GM19397 (cell line): Measurements from ENCODE around the gene PIK3R1.
A peak's percentile ranks its signal among the peaks of the same experiment; 100 is the strongest.

Experiments
- ATAC-seq: cut with Tn5 transposase; IDR thresholded peaks from one replicate; pipeline ENCODE4 v1.9.1; 2021; ENCODE audit warnings: mild to moderate bottlenecking, moderate library complexity; ENCODE audit not compliant: unreplicated experiment

PIK3R1 gene

DNA sequence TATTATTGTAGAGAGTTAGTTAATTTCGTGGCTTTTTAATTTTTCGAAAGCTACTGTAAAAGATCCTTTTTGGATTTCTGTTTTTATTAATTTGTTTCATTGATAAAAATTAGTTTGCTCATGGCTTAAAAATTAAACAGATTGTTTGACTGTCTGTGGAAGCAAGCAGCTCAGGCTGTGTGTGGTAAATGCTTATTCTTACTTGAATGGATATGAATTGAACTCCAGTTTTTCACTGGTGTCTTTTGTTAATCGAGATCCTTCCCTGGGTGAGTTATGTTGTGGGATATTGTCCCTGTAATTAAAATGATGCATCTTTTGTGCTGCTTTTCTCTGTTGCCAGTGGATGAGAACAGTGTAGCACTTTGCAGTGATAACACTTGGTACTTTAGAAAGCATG is 75.3 kb downstream of the PIK3R1 start:
- ATAC-seq, result no peak

DNA sequence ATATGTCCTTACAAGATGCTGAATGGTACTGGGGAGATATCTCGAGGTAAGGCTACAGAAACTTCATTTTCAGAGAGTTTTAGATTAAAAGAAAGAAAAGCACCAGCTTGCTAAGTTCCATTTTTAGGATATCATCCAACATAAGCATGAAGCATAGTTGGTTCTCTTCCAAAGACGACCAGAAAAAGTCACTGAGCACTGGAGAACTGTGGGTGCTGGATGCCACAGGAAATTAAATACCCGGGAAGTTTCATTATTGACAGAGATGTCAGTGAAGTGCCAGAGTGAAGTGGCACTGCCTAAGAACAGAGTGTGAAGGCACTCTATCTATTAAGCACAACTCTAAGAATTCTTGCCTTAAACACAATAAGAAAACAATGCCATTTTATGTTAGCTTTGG is 76.8 kb downstream of the PIK3R1 start:
- no peak for ATAC-seq

DNA sequence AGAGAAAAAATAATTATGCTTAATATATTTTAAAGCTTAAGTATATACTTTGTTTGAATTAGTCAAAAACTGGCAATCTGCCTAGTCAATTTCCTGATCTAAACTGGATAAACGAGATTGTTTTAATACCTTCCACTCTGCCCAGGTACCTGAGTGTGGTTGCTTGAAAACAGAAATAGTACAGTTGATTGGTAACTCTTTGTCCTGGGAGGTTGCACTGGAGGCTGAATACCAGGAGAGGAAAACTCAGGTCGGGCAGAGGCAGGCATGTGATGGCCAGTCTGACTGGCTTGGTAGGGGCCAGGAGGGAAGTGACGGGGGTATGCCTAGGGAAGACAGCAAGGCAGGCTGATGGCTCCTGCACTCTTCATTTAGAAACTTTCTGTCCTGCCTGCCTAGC is 80.2 kb downstream of the PIK3R1 start:
- ATAC-seq, result no peak

DNA sequence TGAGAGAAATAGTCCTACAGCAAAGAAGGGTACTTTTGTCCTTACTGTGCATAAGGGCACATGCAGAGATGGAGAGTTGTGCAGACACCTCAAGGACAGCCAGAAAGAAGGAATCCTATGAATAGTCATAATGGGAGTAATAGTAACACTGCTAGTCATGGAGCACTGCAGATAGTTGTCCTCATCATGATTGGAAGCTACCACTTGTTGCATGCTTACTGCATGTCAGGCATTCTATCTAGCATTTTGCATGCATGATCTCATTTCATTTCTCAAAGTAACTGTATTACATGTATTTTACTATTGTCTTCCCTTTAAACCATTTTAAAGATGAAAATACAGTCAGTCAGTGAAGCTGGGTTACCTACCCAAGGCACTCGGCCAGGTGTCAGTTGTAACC is 81.3 kb downstream of the PIK3R1 start:
- ATAC-seq, result no peak

DNA sequence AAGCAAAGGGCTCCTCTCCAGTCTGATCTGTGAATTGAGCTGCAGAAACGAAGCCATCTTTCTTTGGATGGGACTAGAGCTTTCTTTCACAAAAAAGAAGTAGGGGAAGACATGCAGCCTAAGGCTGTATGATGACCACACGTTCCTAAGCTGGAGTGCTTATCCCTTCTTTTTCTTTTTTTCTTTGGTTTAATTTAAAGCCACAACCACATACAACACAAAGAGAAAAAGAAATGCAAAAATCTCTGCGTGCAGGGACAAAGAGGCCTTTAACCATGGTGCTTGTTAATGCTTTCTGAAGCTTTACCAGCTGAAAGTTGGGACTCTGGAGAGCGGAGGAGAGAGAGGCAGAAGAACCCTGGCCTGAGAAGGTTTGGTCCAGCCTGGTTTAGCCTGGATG is 82.1 kb downstream of the PIK3R1 start:
- no peak for ATAC-seq

DNA sequence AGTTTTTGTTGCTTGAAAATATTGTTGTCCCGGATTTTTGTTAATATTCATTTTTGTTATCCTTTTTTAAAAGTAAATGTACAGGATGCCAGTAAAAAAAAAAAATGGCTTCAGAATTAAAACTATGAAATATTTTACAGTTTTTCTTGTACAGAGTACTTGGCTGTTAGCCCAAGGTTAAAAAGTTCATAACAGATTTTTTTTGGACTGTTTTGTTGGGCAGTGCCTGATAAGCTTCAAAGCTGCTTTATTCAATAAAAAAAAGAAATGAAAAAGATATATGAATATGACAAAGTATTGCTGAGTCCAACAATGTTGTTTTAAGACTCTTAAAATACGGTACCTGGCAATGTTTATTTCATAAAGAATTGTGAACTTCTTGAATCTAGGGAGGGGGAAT is 82.9 kb downstream of the PIK3R1 start:
- ATAC-seq, result no peak

DNA sequence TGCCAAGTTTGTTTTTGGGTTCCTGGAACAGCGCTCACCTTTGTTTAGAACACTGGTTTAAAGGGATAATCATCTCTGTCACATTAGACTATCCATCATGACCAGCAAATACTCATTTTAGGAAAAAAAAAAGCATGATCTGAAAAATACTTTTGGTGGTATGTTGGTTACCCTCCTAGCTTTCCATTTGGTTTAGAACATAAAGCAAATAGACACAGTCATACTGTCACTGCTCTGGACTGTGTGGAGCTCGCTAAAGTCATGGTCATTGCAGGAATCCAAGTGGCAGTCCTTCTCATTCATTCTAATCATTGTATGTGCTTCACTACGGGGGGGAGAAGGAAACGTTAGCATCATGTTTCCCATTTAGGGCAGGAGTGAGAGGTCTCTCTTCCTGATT is 83.5 kb downstream of the PIK3R1 start:
- no peak for ATAC-seq

DNA sequence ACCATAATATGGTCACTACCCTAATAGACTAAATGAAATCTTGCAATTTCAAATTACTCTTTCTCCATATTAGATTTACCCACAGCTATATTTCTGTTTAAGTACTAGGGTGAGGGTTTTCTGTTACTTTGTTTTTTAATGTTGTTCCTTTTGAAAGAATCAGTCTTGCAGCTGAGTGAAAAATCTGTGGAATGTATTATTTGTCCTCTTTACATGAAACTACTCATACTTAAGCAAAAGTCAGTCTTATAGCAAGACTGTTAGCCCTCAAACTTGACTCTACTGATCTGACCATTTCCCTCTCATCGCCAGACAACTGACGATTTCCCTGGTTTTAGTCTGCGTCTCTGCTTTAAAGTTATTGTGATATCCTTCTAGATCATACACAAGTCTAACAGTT is 84.0 kb downstream of the PIK3R1 start:
- no peak for ATAC-seq

DNA sequence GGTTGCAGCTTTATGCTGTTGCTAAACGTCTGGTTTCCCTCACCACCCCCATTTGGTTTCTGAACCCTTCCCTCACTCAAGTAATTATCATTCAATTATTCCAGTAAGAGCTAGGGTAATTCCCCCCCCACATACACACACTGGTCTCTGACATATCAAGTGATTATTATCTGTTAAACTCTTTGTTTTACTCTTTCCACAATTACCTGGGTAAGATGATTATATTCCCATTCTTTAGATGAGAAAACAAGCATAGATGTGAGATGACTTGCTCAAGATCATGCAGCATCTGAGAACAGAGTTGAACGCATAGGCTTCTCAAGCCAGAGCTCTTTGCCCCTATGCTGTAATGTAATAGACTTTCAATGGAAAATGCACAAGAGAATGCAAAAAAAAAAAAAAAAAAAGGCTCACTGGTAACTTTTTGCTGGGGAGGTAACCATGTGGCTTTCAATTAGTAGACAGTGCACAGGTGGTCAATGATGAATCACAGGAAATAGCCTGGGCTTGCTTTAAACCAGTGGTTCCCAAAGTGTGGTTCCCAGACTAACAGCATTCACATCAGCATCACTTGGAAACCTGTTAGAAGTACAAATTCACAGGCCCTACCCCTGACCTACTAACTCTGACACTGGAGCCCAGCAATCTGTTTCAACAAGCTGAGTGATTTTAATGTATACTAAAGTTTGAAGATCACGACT is 87.6 kb downstream of the PIK3R1 start:
- ATAC-seq, result peak; percentile 48

DNA sequence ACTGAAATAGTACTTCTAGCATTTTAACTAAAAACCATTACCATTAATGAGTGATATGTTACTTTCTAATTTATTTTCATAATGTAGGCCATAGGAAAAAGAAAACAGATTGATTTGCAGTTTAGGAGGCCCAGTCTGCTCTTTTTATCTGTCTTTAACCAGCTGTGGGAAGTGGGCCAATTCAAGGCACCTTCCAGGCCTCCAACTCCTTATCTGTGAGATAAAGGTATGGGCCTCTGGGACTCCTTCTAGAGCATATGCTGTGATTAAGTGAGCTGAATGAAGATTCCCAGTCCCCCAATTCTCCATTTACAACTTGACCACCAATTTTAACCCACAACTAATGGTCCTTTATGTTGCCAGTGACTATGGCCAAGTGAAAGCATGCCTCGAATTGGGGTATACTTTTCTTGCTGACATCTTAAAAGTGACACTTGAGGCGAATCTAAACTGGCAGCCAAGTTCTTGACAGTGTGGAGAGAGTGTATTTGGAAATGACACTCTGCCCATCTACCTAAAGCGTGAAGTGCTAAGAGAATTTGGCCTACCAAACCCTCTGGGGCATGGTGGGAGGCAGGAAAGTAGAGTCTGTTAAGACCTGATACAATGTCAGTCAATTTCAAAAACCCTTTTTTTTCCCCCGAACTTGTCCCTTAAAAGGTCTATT is 88.3 kb downstream of the PIK3R1 start:
- ATAC-seq, result peak; percentile 17

DNA sequence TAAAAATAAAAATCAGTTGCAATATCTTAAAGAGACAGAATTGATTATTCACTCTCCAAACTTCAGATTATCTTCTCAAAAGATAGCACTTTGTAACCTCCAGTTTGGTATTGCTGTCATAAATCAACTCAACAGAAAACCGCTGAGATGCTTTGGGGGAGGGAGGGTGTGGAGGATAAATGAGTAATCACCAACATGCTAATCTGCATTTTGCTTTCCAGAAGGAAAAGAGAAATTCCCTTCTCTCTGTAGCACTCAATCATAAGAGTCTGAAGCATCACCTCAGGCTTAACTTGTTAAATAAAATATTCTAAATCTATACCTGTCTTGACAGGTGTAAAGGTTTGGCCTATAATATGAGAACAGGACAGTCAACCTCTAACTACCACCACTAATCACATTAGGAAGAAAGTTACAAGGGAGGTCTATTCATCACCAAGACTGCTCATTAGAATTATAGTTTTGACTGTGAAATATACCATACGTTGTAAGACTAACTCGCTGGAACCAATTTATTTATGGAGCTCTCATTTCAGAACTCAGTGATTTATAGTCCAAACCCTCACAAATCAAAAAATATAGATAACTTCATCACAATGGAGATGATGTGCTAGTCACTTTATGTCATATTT is 89.0 kb downstream of the PIK3R1 start:
- no peak for ATAC-seq

DNA sequence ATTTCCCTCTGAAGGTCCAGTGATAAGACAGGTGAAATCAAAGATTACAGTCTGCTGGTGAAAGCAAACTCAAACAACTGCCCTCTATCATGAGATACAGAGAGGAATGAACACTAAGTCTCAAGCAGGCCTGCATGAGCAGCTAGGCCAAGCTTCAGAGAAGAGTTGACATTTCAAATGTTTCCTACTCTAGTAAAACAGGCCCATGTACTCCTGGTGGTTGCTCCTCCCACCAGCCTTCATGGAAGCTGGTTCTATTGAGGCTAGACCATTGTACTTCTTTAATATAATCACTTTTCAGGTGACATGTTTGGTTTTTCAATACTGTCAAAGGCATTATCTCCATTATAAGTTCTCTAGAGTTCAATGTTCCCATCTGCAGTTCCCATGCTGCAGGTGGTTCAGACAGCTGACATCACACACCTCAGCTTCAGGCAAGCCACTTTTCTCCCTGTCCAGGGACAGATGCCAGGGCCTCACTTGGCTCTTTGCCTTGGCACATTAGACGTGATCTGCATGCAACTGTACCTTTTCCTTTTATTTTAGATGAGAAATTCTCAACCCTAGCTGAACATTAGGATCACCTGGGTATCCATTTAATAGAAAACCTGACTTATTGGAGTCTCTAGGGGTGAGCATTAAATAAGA is 89.8 kb downstream of the PIK3R1 start:
- no peak for ATAC-seq

DNA sequence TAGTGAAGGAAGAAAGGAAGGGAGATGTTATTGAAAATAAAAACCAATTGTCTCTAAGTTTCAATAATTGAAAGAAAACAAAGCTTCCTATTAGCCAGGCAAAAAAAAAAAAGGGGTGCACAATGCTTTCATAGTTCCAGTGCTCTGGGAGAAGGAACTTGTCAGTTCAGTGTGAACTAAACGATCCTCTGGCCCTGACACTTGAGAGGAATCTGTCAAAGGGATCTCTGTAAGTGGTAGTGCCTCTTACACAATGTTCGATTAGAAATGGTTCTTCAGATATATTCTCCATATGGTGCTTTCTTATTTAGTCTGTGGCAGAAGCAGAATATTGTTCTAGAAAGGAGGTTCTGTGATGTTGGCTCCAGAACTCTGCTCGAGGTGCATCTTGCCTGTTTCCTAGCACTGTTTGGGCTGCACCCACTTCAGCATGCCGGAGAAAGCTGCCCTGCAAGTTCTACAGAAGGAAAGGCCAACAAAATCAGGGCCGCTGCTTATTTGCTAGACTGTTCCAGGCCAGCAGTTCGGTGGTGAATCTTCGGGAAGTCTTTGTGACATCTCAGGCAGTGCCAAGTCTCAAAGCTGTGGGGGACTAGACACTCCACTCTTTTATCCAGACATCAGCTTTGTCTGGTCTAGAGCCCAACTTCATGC is 90.9 kb downstream of the PIK3R1 start:
- ATAC-seq, result no peak

DNA sequence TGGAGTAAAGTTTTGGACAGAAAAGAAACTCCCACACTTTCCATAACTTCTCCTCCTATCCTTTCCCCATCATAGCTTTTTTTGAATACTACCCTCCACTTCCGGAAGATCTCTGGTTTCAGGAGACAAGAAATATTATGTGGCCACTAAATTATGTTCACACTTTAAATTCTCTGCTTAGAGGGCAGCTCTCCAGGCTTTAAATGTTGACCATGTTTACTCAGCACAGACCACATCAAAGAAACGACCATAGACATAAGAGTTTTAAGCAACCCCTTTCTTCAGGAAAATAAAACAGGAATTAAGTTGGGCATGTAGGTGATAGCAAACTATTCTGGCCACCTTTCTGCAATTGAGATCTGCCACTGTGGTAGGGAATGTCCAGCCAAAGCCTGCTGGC is 97.8 kb downstream of the PIK3R1 start:
- no peak for ATAC-seq

DNA sequence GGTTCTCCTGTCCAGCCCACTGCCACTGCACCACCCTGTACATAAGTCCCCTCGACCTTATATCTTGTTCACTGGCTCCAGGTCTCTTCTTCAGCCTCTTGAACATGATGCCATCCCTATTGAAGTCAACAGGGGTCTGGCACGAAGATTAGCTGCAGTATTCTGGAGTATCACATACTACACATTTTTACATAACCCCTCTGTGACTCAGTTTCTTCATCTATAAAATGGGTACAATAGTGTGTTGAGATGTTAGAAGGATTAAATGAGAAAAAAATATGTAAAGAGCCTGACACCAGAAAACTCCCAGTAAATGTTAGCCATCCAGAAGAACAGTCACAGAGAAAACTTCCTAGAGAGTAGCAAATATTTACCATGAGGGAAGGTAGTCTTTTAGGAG is 98.9 kb downstream of the PIK3R1 start:
- ATAC-seq, result no peak

DNA sequence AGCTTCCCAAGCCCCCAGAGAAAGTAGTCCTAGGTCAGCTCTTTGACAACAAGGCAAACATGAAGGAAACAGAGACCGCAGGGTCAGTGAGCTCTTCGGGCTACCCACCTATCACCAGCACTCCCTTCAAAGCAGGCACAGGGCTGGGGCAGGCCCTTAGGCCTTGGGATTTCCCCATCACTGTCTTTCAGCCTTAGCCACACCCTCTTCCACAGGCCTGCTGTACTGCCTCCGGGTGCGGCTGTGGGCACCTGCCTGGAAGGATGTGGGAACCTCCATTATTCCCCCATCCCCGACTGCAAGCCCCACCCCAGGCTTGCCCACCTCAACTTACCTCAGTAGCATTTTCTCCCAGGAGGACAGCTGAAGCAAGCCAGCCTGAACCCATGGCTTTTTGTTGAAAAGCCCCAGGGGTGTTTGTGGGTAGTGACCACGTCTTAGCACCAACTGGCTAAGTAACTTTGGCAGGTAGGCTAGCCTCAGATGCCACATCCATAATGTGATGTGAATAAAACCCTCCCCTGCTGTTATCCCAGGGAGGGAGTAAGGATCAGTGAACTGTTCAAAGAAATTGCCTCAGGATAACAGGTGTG is 100.2 kb downstream of the PIK3R1 start:
- ATAC-seq, result peak; percentile 91

DNA sequence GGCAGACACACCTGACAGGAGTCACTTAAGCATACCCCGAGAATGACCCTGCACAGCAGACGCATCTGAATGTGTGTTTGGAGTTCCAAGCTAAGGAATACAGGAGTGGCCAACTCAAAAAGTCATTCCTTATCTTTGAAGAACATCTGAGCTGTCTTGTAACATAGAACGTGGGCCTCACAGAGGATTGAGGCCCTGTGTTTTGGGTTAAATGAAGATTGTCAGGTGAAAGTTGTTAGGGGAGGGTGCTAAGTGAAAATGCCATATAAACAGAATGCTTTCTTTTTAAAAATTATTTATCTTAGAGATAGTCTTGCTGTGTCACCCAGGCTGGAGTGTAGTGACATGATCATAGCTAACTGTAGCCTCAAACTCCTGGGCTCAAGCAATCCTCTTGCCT is 100.9 kb downstream of the PIK3R1 start:
- no peak for ATAC-seq

DNA sequence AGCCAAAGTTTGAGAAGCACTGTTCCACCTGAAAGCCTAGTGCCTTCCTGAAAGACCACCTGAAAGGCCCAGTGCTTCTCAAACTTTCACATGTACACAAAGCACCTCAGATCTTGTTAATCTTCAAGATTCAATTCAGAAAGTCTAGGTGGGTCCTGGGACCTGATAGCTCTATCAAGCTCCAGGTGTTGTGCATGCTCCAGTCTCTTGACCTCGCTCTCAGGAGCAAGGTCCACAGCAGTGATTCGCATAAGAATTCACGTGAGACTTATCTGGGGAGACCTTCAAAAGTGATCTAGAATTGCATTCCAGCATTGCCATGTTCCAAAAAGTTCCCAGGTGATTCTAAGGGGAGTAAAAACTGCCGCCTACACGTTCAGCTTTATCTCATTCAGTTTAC is 102.1 kb downstream of the PIK3R1 start:
- ATAC-seq, result no peak

DNA sequence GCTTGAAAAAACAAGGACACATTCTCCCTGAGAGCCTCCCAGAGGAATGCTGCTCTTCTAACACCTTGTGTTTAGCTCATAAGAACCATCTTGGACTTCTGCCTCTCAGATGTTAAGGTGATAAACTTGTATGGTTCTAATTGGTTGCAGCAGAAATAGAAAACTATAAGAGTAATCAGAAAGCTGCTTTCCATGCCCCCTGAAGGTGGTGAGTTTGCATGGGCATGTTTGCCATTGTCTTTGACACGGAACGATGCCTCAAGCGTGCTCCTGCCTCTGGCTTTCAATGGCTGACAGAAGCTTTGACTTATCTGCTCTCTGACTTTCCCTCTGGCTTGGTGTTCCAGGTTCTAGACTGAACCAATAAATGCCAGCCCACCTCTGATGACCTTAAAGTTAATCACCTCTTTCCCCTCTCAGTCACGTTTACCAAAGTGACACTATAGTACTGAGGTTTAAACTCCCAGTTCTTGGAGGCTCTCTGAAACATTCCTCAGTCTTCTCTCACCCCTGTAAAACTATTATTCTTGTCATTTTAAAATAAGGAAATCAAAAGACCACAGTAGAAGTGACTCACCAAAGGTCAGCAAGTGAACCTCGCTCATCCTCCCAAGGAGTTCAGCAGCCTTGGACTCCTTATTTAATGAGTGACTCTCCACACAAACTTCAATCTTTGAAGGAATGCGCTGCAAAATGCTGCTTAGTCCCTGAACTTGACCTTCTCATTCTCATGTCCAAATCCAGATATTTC is 103.6 kb downstream of the PIK3R1 start:
- no peak for ATAC-seq

DNA sequence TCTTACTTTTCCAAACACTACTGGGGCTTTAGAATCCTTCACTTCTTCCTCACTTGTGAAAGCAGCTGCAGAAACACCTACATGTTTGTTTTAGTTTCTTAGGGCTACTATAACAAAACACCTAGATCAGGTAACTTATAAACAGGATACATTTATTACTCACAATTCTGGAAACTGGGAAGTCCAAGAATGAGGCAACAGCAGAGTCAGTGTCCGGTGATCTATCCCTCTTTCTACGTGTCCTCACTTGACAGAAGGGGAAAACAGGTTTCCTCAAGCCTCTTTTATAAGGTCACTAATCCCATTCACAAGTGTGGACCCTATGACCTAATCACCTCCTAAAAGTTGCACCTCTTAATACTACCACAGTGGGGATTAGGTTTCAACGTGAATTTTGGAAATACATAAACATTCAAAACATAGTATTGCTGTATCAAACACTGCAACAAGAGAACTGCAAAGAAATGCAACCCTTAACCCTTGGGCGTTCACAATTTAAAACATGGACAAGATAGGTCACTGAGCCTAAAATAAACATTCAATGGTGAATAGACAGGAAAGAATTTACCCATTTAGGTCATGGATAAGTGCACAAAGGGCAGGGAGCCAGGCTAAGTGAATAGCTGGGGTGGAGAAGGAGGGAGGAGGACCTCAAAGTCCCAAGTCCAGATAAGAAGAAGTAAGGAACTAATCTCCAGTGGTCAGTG is 104.3 kb downstream of the PIK3R1 start:
- ATAC-seq, result no peak
